ENCODE measurements around the gene RPTOR.

The RPTOR gene

GRCh38 chr17:80797741-80798594, 253.3 kb downstream of the RPTOR start:
- DNase-seq = no peak
- H3K36me3 ChIP-seq (replicated peaks) = no peaks in the 10 kb centered on the region
- in situ Hi-C loops (cut with HindIII; ENCODE audit: low pct_ligation_motif_present, low sequenced_read_pairs) = no loop called here
- H3K27me3 ChIP-seq (replicated peaks) = no peaks in the 10 kb centered on the region
- H3K27ac ChIP-seq = no peak overlapping the region
- TF ChIP-seq, protein P1, sequence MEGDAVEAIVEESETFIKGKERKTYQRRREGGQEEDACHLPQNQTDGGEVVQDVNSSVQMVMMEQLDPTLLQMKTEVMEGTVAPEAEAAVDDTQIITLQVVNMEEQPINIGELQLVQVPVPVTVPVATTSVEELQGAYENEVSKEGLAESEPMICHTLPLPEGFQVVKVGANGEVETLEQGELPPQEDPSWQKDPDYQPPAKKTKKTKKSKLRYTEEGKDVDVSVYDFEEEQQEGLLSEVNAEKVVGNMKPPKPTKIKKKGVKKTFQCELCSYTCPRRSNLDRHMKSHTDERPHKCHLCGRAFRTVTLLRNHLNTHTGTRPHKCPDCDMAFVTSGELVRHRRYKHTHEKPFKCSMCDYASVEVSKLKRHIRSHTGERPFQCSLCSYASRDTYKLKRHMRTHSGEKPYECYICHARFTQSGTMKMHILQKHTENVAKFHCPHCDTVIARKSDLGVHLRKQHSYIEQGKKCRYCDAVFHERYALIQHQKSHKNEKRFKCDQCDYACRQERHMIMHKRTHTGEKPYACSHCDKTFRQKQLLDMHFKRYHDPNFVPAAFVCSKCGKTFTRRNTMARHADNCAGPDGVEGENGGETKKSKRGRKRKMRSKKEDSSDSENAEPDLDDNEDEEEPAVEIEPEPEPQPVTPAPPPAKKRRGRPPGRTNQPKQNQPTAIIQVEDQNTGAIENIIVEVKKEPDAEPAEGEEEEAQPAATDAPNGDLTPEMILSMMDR (IDR thresholded peaks at IDR 0.05; ENCODE audit: low read depth, low read length, missing control alignments) = no peak
- no peak overlapping the region for H3K4me3 ChIP-seq (ENCODE audit: low read depth, low read length)

DNA sequence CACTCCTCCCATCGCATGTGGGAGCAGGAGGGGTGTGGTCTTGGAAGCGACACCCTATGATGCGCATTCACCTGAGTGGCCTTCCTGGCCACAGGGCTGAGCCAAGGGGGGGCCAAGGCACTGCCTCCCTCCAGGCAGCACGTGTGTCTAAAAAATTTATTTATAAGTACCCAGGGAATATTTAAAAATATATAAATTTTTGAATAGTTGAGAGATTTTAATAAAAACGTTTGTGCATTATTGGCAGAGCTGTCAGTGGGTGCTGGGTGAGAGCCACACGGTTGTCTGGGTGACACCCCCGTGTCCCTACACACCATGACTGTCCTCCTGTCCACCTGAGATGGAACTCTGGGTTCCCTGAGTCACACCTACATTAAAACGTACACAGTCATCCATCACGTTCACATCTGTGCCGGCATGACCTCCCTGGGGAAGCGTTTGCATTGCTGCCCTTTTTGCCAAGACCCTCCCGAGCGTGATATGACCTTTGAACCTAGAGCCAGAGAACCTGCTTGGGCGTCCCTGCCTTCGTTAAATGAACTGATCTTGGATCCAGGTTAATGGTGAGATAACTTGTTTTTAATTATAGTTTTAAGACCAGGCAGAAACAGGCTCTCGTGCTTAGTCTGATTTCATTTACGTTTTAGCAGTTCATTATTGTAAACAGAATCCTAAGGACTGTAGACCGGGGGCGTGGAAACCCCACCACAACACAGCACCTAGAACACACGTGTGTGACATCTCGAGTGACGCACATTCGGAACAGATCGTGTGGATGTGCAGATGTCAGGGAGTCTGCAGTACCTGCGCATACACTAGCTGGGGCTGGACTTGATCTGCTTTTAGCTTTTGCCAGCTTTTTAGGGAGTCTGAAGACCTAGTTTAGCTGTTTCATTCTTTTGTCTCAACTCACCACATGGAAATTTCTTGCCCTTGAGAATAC, 254.2 kb downstream of the RPTOR start:
- H3K4me3 ChIP-seq (ENCODE audit: low read depth, low read length) = no peak overlapping the region
- in situ Hi-C loops (cut with HindIII; ENCODE audit: low pct_ligation_motif_present, low sequenced_read_pairs) = no loop called here
- H3K36me3 ChIP-seq (replicated peaks) = no peaks in the 10 kb centered on the region
- no peak for DNase-seq
- H3K27ac ChIP-seq = no peak overlapping the region
- TF ChIP-seq, protein P1 (IDR thresholded peaks at IDR 0.05; ENCODE audit: low read depth, low read length, missing control alignments) = no peak
- no peaks in the 10 kb centered on the region for H3K27me3 ChIP-seq (replicated peaks)

GRCh38 chr17:80799538-80800480, 255.2 kb downstream of the RPTOR start:
- in situ Hi-C loops (cut with HindIII; ENCODE audit: low pct_ligation_motif_present, low sequenced_read_pairs) = no loop called here
- TF ChIP-seq, protein P1 (IDR thresholded peaks at IDR 0.05; ENCODE audit: low read depth, low read length, missing control alignments) = no peak
- Histone ChIP-seq H3K36me3 (replicated peaks) (no peaks in the 10 kb centered on the region), H3K27ac (no peak overlapping the region), H3K27me3 (replicated peaks) (no peaks in the 10 kb centered on the region), H3K4me3 (ENCODE audit: low read depth, low read length) (no peak overlapping the region)
- DNase-seq = no peak

DNA sequence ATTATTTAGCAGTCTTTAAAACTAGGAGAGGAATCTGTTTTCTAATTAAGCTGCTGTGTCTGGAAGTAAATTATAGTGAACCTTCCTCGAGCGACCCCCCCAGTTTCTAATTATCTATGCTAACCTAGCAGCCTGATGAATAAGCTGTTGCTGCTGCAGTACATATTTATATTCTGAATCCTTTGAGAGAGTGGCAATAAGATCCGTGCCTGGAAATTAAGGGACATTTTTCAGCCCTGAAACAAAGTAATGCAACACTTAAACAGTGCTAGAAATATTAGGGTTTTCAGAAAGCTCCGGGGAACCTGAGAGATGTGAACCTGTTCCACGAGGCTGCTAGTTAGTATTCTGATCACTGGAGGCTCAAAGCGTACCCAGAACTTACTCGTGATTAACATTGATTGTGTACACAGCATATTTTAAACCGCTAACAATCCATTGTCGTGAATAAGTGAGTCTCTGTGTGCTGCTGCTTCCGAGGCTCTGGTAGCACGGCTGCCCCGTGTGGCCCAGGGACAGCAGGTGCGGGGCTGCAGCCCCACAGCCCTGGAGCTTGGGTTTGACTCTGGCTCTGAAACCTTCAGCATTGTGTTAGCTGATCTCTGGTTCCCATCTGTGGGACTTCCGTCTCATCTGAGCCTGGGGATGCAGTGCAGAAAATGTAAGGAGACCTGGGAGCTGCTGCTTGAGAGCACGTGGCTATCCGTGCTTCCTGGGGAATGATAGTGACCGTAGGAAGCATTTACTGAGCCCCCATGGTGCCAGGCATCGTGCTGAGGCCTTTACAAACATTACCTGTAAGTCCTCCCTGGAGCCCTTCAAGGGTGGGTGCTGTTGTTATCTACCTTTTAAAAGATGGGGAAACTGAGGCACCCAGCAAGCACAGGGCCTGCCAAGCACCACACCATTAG, 256.1 kb downstream of the RPTOR start:
- TF ChIP-seq, protein P1 (IDR thresholded peaks at IDR 0.05; ENCODE audit: low read depth, low read length, missing control alignments) = no peak
- Histone ChIP-seq H3K27me3 (replicated peaks) (no peaks in the 10 kb centered on the region), H3K36me3 (replicated peaks) (no peaks in the 10 kb centered on the region), H3K27ac (no peak overlapping the region), H3K4me3 (ENCODE audit: low read depth, low read length) (no peak overlapping the region)
- no peak for DNase-seq
- in situ Hi-C loops (cut with HindIII; ENCODE audit: low pct_ligation_motif_present, low sequenced_read_pairs) = no loop called here
